Body of pancreas (tissue), 4 donors: ENCODE results near the gene MED13L. TPM values are rescaled to one million over a fixed set of nuclear protein-coding genes. Genes with fewer than 3 reads are reported as not detected.

Experiments used
- ATAC-seq: fragments of 150-250 bp; one replicate; pipeline ENCODE4 v1.9.1; 2016
- DNase-seq, 4 donors: peaks; one replicate each; pipeline ENCODE4 v3.0.0-alpha.2; 2019
- H3K27ac ChIP-seq, 4 donors: fragments of 200-600 bp; sonication (generic); 1 replicate in 3 of 4; 2 replicates in 1 of 4; pipeline versions ENCODE4 v1.5.1 to v1.6.1; 2016 to 2019; ENCODE audit warnings: mild to moderate bottlenecking in 1 of 4, mixed read lengths in 1 of 4, moderate library complexity in 1 of 4
- H3K27me3 ChIP-seq, 2 donors: fragments of 200-600 bp; sonication (generic); one replicate each; pipeline ENCODE4 v1.6.0; 2016; ENCODE audit warnings: mild to moderate bottlenecking in 1 of 2
- H3K36me3 ChIP-seq, 2 donors: fragments of 200-600 bp; sonication (generic); replicated peaks in 1 of 2; 2 replicates each; pipeline ENCODE4 v1.5.1; 2016; ENCODE audit warnings: low read depth in 2 of 2; ENCODE audit not compliant: insufficient read depth in 1 of 2
- H3K4me1 ChIP-seq: fragments of 200-600 bp; sonication (generic); one replicate; pipeline ENCODE4 v1.6.0; 2016
- H3K4me3 ChIP-seq, 2 donors: fragments of 200-600 bp; sonication (generic); 1 replicate in 1 of 2; 2 replicates in 1 of 2; pipeline ENCODE4 v1.5.1; 2016 to 2019
- H3K9me3 ChIP-seq, 3 donors: fragments of 200-600 bp; sonication (generic); 1 replicate in 2 of 3; 2 replicates in 1 of 3; pipeline ENCODE4 v1.5.1; 2016
- CTCF ChIP-seq, 7 experiments: fragments of 450-650 bp in 4 of 7; fragments of 200-600 bp in 3 of 7; sonication (generic) in 3 of 7; IDR thresholded peaks; one replicate each; pipeline ENCODE4 v1.5.1; 2016 to 2019; ENCODE audit warnings: antibody characterized with exemption in 7 of 7
- POLR2A ChIP-seq, 3 donors: fragments of 450-650 bp; IDR thresholded peaks; one replicate each; pipeline ENCODE4 v1.6.1; 2016; ENCODE audit warnings: antibody characterized with exemption in 3 of 3, mild to moderate bottlenecking in 2 of 3
- WGBS, 2 donors: methylation state at CpG; one replicate each; pipeline ENCODE4 v1.1.5; 2017; 5-methylcytosine and 5-hydroxymethylcytosine counted together
- intact Hi-C: fragments of 100-400 bp; cut with DNase I; formaldehyde crosslinking; loops from one replicate; pipeline ENCODE4 v1.15.1; 2023
- total RNA-seq, 2 donors: library from RNA; depleted of rRNA; stranded (reverse); fragments of >200 nt; gene quantifications; one replicate each; pipeline ENCODE4 v1.1.0, GENCODE V29; 2016

The MED13L gene
- total RNA-seq, 2 donors from 2014 or later, result 65.9 to 72.6 TPM

GRCh38 chr12:116318576-116319232, 41.2 kb upstream of the MED13L start:
- Histone ChIP-seq H3K4me3 (no peak overlapping the region), H3K36me3 (no peaks in the 10 kb centered on the region), H3K27me3 (no peaks in the 10 kb centered on the region), H3K4me1 (peaks cover 5% of the 10 kb centered on the region), H3K27ac (peak overlapping the region in 2 of 4 donors; percentile 18 to 27), H3K9me3 (no peaks in the 10 kb centered on the region)
- peak; percentile 40 for ATAC-seq
- TF ChIP-seq POLR2A (IDR thresholded peaks at IDR 0.05) (no peak), CTCF (IDR thresholded peaks at IDR 0.05) (no peak)
- peak; percentile 14 to 53 (median 36) for DNase-seq
- 52 to 69% methylated on average over 21 of the region's 21 CpGs for WGBS, 2 donors
- intact Hi-C loops, result no loop called here

- WGBS, 2 donors, result 32 to 38% methylated on average over 14 to 23 of the region's 23 CpGs
- H3K27me3 ChIP-seq, result no peaks in the 10 kb centered on the region
- DNase-seq, result peak; percentile 33 to 61 (median 46)
- H3K9me3 ChIP-seq, result no peaks in the 10 kb centered on the region
- intact Hi-C loops, result no loop called here
- peak; percentile 41 for ATAC-seq
- H3K27ac ChIP-seq, result peak overlapping the region in 2 of 4 donors; percentile 18 to 27
- no peak overlapping the region for H3K4me3 ChIP-seq
- TF ChIP-seq POLR2A (IDR thresholded peaks at IDR 0.05) (no peak), CTCF (IDR thresholded peaks at IDR 0.05) (no peak)
- peaks cover 5% of the 10 kb centered on the region for H3K4me1 ChIP-seq
- H3K36me3 ChIP-seq, result no peaks in the 10 kb centered on the region
Observed at GRCh38 chr12:116317986-116318575, 40.6 kb upstream of the MED13L start.

GRCh38 chr12:116317139-116317538, 39.6 kb upstream of the MED13L start:
- ATAC-seq, result no peak
- 85 to 88% methylated on average over 4 of the region's 4 CpGs for WGBS, 2 donors
- no peaks in the 10 kb centered on the region for H3K36me3 ChIP-seq
- peaks cover 5% of the 10 kb centered on the region for H3K4me1 ChIP-seq
- TF ChIP-seq POLR2A (IDR thresholded peaks at IDR 0.05), result no peak
- no peak for TF ChIP-seq CTCF (IDR thresholded peaks at IDR 0.05)
- intact Hi-C loops, result no loop called here
- no peak overlapping the region for H3K27ac ChIP-seq
- H3K4me3 ChIP-seq, result no peak overlapping the region
- no peaks in the 10 kb centered on the region for H3K9me3 ChIP-seq
- no peaks in the 10 kb centered on the region for H3K27me3 ChIP-seq
- DNase-seq, result no peak

- Histone ChIP-seq H3K27me3 (no peaks in the 10 kb centered on the region), H3K4me1 (peaks cover 5% of the 10 kb centered on the region), H3K27ac (no peak overlapping the region), H3K9me3 (no peaks in the 10 kb centered on the region), H3K36me3 (no peaks in the 10 kb centered on the region), H3K4me3 (no peak overlapping the region)
- ATAC-seq, result no peak
- intact Hi-C loops, result no loop called here
- no peak for TF ChIP-seq CTCF (IDR thresholded peaks at IDR 0.05)
- TF ChIP-seq POLR2A (IDR thresholded peaks at IDR 0.05), result no peak
- 59 to 75% methylated on average over 7 of the region's 7 CpGs for WGBS, 2 donors
- DNase-seq, result peak in 1 of 4 donors; percentile 17
Observed at GRCh38 chr12:116314477-116314876, 37.0 kb upstream of the MED13L start.
